Activated T-cell treated with anti-CD3 and anti-CD28 coated beads, Interleukin-2, amount 50 U/mL, for 24 hours (primary cell): ENCODE measurements around the gene MYO3B.

Experiments used
- DNase-seq: peaks from one replicate; pipeline ENCODE4 v3.0.0-alpha.2; 2020
- H3K27ac Mint-ChIP-seq: 2 replicates; pipeline ENCODE4 v1.8.0; 2020; ENCODE audit warnings: mild to moderate bottlenecking, mixed read lengths
- H3K27me3 Mint-ChIP-seq: 2 replicates; pipeline ENCODE4 v1.8.0; 2020; ENCODE audit warnings: mixed read lengths
- H3K36me3 Mint-ChIP-seq: 2 replicates; pipeline ENCODE4 v1.8.0; 2020; ENCODE audit warnings: low read depth, mixed read lengths
- H3K4me1 Mint-ChIP-seq: 2 replicates; pipeline ENCODE4 v1.8.0; 2020; ENCODE audit warnings: low read depth, mixed read lengths
- H3K4me3 Mint-ChIP-seq: 2 replicates; pipeline ENCODE4 v1.8.0; 2020; ENCODE audit warnings: mild to moderate bottlenecking, moderate library complexity, mixed read lengths
- H3K9me3 Mint-ChIP-seq: 2 replicates; pipeline ENCODE4 v1.8.0; 2020; ENCODE audit warnings: mixed read lengths

Gene MYO3B

GRCh38 chr2:170213651-170214050 lies 35.7 kb downstream of the MYO3B start:
- peaks cover 5% of the 10 kb centered on the region for H3K27me3 Mint-ChIP-seq
- H3K4me1 Mint-ChIP-seq = no peaks in the 10 kb centered on the region
- no peak overlapping the region for H3K27ac Mint-ChIP-seq
- peaks cover 2% of the 10 kb centered on the region for H3K9me3 Mint-ChIP-seq
- H3K36me3 Mint-ChIP-seq = no peaks in the 10 kb centered on the region
- DNase-seq = no peak
- no peak overlapping the region for H3K4me3 Mint-ChIP-seq

DNA sequence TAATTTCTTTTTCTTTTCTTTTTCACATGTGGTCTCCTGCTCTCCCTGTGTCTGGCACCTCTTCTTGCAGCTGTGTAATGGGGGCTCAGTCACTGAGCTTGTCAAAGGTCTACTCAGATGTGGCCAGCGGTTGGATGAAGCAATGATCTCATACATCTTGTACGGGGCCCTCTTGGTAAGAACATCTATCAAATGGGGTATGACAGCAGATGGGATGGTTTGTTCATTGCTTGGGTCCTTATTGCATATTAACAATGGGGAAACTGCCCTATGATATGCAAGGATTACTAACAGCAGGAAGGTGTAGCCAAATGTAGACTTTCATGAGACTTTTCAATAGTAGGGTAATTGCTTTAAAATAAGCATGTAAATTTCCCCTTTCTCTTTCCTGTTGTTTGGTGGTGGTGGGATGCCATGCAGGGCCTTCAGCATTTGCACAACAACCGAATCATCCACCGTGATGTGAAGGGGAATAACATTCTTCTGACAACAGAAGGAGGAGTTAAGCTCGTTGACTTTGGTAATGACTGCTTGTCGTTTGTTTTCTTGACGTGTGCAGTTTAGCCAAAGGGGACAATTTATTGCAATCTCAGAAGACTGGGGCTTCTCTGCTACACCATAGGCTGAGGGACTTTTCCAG lies 36.5 kb downstream of the MYO3B start:
- Mint-ChIP-seq H3K27me3 (peaks cover 5% of the 10 kb centered on the region), H3K4me3 (no peak overlapping the region), H3K27ac (no peak overlapping the region), H3K36me3 (no peaks in the 10 kb centered on the region), H3K4me1 (no peaks in the 10 kb centered on the region), H3K9me3 (peaks cover 2% of the 10 kb centered on the region)
- DNase-seq = no peak

GRCh38 chr2:170215021-170215420 lies 37.1 kb downstream of the MYO3B start:
- H3K4me1 Mint-ChIP-seq = no peaks in the 10 kb centered on the region
- no peak for DNase-seq

GRCh38 chr2:170216428-170216827 lies 38.5 kb downstream of the MYO3B start:
- H3K4me3 Mint-ChIP-seq = no peak overlapping the region
- H3K36me3 Mint-ChIP-seq = no peaks in the 10 kb centered on the region
- no peak for DNase-seq
- H3K27me3 Mint-ChIP-seq = peaks cover 5% of the 10 kb centered on the region
- no peak overlapping the region for H3K27ac Mint-ChIP-seq
- no peaks in the 10 kb centered on the region for H3K9me3 Mint-ChIP-seq
- H3K4me1 Mint-ChIP-seq = no peaks in the 10 kb centered on the region

More at GRCh38 chr2:170215021-170215420, 37.1 kb downstream of the MYO3B start:
- Mint-ChIP-seq H3K27ac (no peak overlapping the region), H3K4me3 (no peak overlapping the region), H3K36me3 (no peaks in the 10 kb centered on the region), H3K27me3 (peaks cover 5% of the 10 kb centered on the region), H3K9me3 (peaks cover 2% of the 10 kb centered on the region)

- Mint-ChIP-seq H3K4me3 (no peak overlapping the region), H3K9me3 (no peaks in the 10 kb centered on the region), H3K36me3 (no peaks in the 10 kb centered on the region), H3K4me1 (no peaks in the 10 kb centered on the region), H3K27ac (no peak overlapping the region), H3K27me3 (peaks cover 5% of the 10 kb centered on the region)
- no peak for DNase-seq
Observed at GRCh38 chr2:170216981-170217380, 39.0 kb downstream of the MYO3B start.

DNA sequence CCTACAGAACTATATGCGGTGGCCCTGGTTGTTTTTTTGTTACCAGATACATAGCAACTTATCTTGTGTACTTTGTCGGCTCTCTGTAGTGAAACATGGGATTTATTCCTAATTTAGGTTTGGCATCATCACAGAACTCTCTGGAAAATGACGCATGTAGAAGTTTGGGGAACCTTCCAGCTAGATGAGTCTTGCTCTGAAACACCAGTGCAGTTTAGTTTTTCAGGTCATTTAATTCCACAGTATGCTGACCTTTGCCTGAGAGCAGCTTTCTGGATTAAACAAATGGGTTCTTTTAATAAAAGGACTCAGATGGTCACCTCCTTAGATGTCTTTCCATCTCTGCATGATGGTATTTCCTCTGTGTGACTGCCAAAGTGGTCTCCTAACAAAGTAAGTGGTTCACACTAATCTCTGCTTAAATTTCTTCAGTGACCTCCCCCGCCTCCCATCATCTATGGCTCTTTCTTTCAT lies 39.9 kb downstream of the MYO3B start:
- Mint-ChIP-seq H3K27me3 (peaks cover 5% of the 10 kb centered on the region), H3K27ac (no peak overlapping the region), H3K9me3 (no peaks in the 10 kb centered on the region), H3K4me3 (no peak overlapping the region), H3K36me3 (no peaks in the 10 kb centered on the region), H3K4me1 (no peaks in the 10 kb centered on the region)
- DNase-seq = no peak

DNA sequence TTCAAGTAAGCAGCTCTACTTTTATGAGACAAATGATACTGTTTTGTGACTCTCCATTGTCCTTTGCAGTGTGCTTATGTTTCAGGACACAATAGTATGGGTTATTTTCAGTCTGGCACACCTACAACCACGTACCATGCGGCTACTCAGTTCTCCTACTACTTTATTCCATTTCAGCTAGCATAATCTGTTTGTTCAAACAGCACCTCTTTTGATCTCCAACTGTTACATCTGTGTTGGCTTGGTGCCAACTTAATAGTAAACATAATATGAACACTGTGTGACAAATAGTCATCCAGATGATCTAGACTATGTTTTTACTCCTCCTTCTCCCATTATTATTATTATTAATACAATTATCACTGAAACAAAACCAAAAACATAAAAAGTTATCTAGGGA lies 40.5 kb downstream of the MYO3B start:
- no peaks in the 10 kb centered on the region for H3K36me3 Mint-ChIP-seq

DNA sequence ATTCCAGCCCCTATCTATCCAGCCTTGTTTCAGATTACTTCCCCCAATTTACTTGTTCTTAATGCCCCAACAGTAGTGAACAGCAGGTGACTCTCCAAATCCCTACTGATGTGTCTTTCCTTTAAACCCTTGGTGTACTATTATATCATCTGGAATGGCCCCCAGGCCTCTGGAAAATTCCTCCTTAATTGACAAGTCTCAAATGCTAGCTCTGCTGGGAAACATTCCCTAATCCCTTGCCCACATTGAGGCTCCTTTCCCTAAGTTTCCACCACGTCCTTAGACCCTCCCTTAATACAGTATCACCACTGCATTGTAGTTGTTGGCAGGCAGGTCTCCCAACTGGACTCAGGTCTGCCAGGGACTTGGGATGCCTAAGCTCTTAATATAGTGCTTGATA lies 41.0 kb downstream of the MYO3B start:
- no peak overlapping the region for H3K4me3 Mint-ChIP-seq
- H3K27me3 Mint-ChIP-seq = peaks cover 5% of the 10 kb centered on the region
- H3K4me1 Mint-ChIP-seq = no peaks in the 10 kb centered on the region
- H3K36me3 Mint-ChIP-seq = no peaks in the 10 kb centered on the region
- H3K9me3 Mint-ChIP-seq = no peaks in the 10 kb centered on the region
- H3K27ac Mint-ChIP-seq = no peak overlapping the region
- DNase-seq = no peak

More for the DNA sequence above, 40.5 kb downstream of the MYO3B start:
- Mint-ChIP-seq H3K27me3 (peaks cover 5% of the 10 kb centered on the region), H3K4me3 (no peak overlapping the region), H3K4me1 (no peaks in the 10 kb centered on the region), H3K27ac (no peak overlapping the region), H3K9me3 (no peaks in the 10 kb centered on the region)
- DNase-seq = no peak

DNA sequence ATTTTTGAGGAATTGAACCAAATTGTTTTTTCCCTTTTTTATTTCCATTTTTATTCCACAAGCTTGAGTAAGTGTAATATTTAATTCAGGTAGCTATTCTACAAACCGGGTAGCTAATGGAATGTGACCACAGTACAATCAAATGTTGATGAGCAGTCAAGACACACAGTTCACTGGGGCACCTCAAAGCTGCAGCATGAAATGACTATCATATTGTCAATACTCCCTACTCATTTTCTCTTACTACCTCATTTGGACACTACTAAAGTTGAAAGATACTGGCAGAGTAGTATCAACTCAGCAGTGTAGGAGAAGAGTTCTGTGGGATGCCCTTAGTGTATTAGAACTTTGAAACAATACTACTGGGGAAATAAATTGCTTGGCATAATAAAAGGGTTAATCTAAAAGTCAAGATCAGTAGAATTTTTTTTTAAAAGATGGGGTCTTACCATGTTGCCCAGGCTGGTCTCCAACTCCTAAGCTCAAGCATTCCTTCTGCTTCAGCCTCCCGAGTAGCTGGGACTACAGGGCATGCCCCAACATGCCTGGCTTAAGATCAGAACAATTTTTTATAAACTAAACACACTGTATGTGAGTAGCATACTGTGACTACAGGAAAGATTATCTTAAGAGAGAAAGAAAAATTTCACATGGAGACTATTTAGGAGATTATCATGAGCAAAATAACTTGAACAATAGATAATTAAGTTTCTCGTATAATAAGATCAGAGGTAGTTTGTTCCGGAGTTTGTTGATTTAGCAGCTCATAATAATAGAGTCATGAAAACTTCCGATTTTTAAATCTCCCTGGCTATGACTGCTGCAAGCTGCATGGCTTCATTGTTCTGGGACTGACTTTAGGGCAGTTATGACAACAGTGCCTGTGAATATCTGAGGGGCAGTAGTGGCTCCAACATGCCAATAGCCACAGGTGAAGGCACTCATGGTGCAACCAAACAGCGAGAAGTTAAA lies 43.7 kb downstream of the MYO3B start:
- DNase-seq = no peak

DNA sequence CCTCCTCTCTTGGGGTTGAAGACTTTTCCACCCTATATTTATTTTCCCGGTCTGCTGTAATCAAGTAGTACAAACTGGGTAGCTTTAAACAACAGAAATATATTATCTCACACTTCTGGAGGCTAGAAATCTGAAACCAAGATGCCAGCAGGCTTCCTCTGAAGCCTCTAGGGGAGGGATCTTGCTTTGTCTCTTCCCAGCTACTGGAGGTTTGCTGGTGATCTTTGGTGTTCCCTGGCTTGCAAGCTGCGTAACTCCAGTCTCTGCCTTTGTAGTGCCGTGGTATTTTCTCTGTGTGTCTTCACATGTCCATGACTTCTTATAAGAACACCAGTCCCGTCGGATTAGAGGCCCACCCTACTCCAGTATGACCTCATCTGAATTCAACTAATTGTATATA lies 44.4 kb downstream of the MYO3B start:
- H3K27ac Mint-ChIP-seq = no peak overlapping the region
- H3K27me3 Mint-ChIP-seq = peaks cover 3% of the 10 kb centered on the region

More for the DNA sequence above, 43.7 kb downstream of the MYO3B start:
- H3K9me3 Mint-ChIP-seq = no peaks in the 10 kb centered on the region
- no peak overlapping the region for H3K27ac Mint-ChIP-seq
- peaks cover 3% of the 10 kb centered on the region for H3K27me3 Mint-ChIP-seq
- no peaks in the 10 kb centered on the region for H3K4me1 Mint-ChIP-seq
- H3K4me3 Mint-ChIP-seq = no peak overlapping the region
- H3K36me3 Mint-ChIP-seq = no peaks in the 10 kb centered on the region

GRCh38 chr2:170222842-170223241 lies 44.9 kb downstream of the MYO3B start:
- Mint-ChIP-seq H3K27ac (no peak overlapping the region), H3K36me3 (no peaks in the 10 kb centered on the region), H3K27me3 (peaks cover 3% of the 10 kb centered on the region), H3K4me1 (no peaks in the 10 kb centered on the region), H3K4me3 (no peak overlapping the region), H3K9me3 (no peaks in the 10 kb centered on the region)
- DNase-seq = no peak

More for the DNA sequence above, 44.4 kb downstream of the MYO3B start:
- no peak for DNase-seq
- Mint-ChIP-seq H3K4me1 (no peaks in the 10 kb centered on the region), H3K36me3 (no peaks in the 10 kb centered on the region), H3K9me3 (no peaks in the 10 kb centered on the region), H3K4me3 (no peak overlapping the region)

DNA sequence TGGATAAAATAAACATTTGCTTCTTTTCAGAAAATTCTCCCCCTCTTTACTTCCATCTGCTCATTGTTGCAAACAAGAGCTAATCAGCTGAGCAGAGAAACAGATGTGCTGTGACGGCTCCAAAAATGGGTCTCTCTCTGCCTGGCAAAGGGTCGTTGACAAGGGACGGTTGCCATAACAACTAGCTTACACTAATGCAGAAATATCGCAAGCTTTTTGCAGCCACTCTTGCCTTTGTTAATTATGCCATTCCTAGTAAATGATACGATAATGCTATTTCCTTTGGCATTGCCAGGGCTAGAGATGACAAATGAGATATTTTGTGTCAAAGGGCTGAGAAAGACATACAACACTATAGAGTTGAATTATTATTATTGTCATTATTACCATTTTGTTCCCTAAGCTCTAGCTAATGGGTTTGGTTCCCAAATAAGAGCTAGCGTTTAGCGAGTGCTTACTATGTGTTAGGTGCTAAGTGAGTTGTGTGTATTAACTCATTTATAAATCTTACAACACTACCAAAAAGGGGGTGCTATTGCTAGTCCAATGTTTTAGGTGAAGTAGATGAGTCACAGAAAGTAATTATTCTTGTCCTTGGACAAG lies 46.8 kb downstream of the MYO3B start:
- H3K4me1 Mint-ChIP-seq = no peaks in the 10 kb centered on the region
- H3K27me3 Mint-ChIP-seq = peaks cover 3% of the 10 kb centered on the region
- no peak overlapping the region for H3K27ac Mint-ChIP-seq
- H3K9me3 Mint-ChIP-seq = no peaks in the 10 kb centered on the region
- H3K36me3 Mint-ChIP-seq = no peaks in the 10 kb centered on the region
- H3K4me3 Mint-ChIP-seq = no peak overlapping the region
- DNase-seq = no peak

DNA sequence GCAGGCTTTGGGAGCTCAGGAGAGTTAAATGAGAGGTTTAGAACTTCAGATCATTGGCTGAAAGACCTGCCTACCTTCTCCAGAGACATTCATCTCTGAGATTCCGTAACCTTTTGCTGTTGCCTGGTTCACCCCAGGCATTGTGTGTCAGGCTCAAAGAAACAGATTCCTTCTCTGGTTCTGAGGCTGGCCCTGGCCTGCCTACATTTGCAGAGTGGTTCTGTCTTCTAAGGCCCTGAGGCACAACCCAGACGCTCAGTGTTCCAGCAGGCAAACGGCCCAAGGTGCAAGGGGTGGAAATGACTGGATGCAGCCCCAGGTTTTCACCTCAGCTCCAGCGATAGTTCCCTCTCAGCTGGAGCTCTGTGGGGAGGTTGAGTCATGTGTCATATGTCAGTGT lies 48.3 kb downstream of the MYO3B start:
- H3K4me1 Mint-ChIP-seq = no peaks in the 10 kb centered on the region
- H3K4me3 Mint-ChIP-seq = no peak overlapping the region
- no peak for DNase-seq
- no peaks in the 10 kb centered on the region for H3K36me3 Mint-ChIP-seq
- peaks cover 3% of the 10 kb centered on the region for H3K27me3 Mint-ChIP-seq
- H3K27ac Mint-ChIP-seq = no peak overlapping the region
- no peaks in the 10 kb centered on the region for H3K9me3 Mint-ChIP-seq

DNA sequence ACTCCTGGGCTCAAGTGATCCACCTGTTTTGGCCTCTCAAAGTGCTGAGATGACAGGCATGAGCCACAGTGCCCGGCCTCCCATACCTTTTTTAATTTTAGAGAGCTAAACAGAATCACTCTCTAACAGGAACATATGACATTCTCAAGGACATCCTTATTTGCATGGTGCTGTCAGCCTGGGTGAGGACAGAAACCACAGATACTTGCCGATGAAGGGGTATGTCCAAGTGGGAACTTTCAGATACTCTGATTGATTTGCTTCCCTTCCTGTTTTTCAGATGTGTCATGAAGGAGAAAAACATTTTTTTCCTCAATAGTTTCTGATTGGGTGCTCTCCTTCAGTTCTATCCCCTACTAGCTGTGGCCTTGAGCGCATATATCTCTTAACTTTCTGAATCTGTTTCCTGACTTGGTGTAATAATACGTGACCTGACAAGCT lies 49.6 kb downstream of the MYO3B start:
- Mint-ChIP-seq H3K36me3 (no peaks in the 10 kb centered on the region), H3K27ac (no peak overlapping the region), H3K27me3 (peaks cover 3% of the 10 kb centered on the region), H3K4me1 (no peaks in the 10 kb centered on the region), H3K4me3 (no peak overlapping the region), H3K9me3 (no peaks in the 10 kb centered on the region)
- DNase-seq = no peak
